ENCODE data around the gene FOXJ1.

DNA sequence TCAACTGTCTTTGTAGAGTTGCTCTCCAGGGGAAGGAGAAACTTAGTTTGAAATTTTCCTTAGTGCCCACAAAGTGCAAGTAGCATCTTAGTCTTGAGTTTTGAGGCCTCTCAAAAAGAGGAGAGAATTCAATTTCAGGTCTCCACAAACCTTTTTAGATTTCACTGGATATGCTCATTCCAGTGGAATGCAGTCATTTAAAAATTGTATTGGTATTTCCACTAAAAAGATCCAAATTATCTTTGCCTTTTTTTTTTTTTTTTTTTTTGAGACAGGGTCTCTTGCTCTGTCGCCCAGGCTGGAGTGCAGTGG lies 6.9 kb upstream of the FOXJ1 start:
- TF ChIP-seq POLR2A (IDR thresholded peaks at IDR 0.05; ENCODE audit: low read length) (no peak), GATA1 (IDR thresholded peaks at IDR 0.05; ENCODE audit: low read depth, low read length) (no peak)
